Heart left ventricle (tissue), 13 donors: Measurements from ENCODE around the gene CNTNAP5.

ENCODE experiments used
- POLR2A ChIP-seq, 2 donors: fragments of 450-650 bp; IDR thresholded peaks; one replicate each; pipeline ENCODE4 v1.6.1; 2017; ENCODE audit warnings: antibody characterized with exemption in 2 of 2, mild to moderate bottlenecking in 2 of 2, moderate library complexity in 2 of 2
- TF ChIP-seq, protein P1 (sequence below), 12 donors: fragments of 200-600 bp; sonication (generic) in 4 of 12; IDR thresholded peaks; one replicate each; pipeline versions ENCODE4 v1.5.0 to v1.8.0; 2018 to 2022; ENCODE audit warnings: antibody characterized with exemption in 12 of 12, mild to moderate bottlenecking in 5 of 12
- donor health status: ischemic (EF 13 %, LVEDD 7.1; RV severe dilation, severe dysfunction).
- donor health status: DM: no; HTN: yes; CAD: no.
- donor health status: DM: no; HTN: no; CAD: no.
- donor health status: ischemic (EF 25% LVEDD 6.9; RV normal size, moderate dysfunction).
- donor health status: ischemic (EF 25% LVEDD 5.7; RV mildly dilated, moderate dysfunction).
- donor health status: ischemic (EF 35%, LVEDD 5.7; RV mildly dilated, moderate dysfunction).
- donor health status: nonischemic (EF 11% LVEDD 7.7; RV severe dilation, severe dysfunction).
- donor health status: DM: yes; HTN: yes; CAD: no.
- donor health status: PGD.
- donor health status: ischemic (EF 29% LVEDD 5.4; RV normal size, mild dysfunction).
- donor health status: nonischemic (EF 23%, LVEDD 6.1; RV moderate dilation, normal function).

DNA sequence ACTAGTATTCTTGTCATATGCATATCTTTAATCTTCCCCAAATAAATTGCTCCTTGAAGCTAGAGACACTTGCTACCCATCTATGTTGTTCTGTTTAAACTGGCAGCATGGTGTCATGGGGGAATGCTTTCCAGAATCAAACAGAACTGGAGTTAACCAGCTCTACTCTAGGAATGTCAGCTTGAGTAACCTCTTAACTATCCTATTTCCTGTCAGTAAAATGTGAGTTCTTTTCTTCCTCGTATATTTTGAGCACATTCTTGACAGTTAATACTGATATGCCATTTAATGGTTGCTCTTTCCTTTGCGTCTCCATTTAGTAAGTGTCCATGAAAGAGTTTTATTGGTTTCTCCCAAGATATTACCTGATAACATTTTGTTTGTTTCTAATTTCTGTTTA lies 23.0 kb downstream of the CNTNAP5 start:
- TF ChIP-seq, protein P1, sequence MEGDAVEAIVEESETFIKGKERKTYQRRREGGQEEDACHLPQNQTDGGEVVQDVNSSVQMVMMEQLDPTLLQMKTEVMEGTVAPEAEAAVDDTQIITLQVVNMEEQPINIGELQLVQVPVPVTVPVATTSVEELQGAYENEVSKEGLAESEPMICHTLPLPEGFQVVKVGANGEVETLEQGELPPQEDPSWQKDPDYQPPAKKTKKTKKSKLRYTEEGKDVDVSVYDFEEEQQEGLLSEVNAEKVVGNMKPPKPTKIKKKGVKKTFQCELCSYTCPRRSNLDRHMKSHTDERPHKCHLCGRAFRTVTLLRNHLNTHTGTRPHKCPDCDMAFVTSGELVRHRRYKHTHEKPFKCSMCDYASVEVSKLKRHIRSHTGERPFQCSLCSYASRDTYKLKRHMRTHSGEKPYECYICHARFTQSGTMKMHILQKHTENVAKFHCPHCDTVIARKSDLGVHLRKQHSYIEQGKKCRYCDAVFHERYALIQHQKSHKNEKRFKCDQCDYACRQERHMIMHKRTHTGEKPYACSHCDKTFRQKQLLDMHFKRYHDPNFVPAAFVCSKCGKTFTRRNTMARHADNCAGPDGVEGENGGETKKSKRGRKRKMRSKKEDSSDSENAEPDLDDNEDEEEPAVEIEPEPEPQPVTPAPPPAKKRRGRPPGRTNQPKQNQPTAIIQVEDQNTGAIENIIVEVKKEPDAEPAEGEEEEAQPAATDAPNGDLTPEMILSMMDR (IDR thresholded peaks at IDR 0.05): no peak
- no peak for TF ChIP-seq POLR2A (IDR thresholded peaks at IDR 0.05)
